Measurements from ENCODE around the gene SMAGP.
A peak's percentile ranks its signal among the peaks of the same experiment; 100 is the strongest.
"Not testable (repeated sequence)": the region's sequence is repeated elsewhere in the genome, so short reads cannot be mapped to it uniquely, and the experiment has no call there.

SMAGP gene

DNA sequence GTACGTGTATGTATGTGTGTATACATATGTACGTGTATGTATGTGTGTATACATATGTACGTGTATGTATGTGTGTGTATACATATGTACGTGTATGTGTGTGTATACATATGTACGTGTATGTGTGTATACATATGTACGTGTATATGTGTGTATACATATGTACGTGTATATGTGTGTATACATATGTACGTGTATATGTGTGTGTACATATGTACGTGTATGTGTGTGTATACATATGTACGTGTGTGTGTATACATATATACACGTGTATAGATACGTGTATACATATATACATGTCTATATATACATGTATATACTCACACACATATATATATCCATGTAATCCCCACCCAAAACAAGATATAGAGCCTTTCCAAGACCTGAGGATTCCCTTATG, 50.4 kb downstream of the SMAGP start:
- DNase-seq, result not testable (repeated sequence)

DNA sequence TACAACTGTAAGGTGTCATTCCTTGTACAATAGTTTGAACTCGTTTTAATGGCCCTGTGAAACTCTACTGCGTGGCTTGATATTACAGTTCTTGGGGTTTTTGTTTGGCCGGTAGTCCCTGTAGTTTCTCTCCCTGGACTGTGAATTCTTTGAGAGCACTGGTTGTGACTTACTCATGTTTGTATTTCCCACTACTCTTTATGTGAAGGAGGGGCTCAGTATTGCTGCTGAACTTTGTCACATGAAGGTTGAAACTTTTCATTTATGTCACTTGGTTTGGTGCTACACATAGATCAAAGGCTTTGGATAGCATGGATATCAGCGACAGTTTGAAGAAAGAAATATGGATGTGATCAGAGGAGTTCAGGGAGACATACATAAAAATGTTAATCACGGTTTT, 50.9 kb downstream of the SMAGP start:
- no peak for DNase-seq

DNA sequence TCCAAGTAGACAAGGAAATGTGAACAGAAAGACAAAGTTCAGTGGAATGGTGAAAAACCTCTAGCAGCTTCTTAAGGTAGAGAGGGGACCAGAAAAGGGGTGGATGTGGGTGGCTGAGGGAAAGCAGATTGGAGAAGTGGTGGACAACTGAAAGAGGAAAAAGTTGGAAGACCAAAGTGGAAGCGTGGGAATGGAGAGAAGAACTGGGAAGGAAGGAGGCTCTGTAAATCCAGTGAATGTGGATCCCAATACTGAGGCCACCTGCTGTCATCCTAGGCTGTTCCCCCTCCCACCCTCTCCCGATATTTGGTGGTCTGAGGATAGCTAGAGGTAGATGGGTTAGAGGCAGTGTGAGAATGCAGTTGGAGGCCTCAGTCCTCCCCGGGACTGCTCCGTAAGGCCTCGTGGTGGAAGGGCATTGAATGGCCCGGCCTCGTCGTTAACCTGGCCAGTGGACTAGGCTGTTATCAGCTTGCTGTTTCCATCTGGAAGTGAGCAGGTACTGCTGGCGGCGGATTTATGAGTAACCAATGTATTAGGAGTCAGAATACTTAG, 51.5 kb downstream of the SMAGP start:
- no peak for DNase-seq

GRCh38 chr12:51217968-51218606, 52.1 kb downstream of the SMAGP start, which contains the start of gene POU6F1:
Gene POU6F1 (minus strand): TSS chr12:51218062. CDS start chr12:51206836, 11,226 bp downstream.
- peak; percentile 46 for DNase-seq

GRCh38 chr12:51217133-51217967, 52.9 kb downstream of the SMAGP start:
- no peak for DNase-seq

- no peak for DNase-seq
Observed at GRCh38 chr12:51216642-51217041, 53.6 kb downstream of the SMAGP start.

DNA sequence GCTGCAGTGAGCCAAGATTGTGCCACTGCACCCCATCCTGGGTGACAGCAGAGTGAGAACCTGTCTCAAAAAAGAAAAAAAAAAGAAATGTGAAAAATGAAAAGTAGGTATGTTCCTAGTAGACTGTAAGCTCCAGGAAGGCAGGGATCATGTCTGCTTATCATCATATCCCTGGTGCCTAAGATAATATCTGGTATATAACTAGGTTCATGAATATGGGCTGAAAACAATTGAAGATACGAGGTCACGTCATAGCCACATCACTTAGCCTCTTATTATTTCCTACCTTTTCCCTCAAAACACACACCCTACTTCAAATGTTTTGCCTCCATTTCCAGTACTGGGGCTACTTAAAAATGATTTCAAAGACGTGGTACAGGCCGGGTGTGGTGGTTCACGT, 55.3 kb downstream of the SMAGP start:
- DNase-seq, result no peak

- no peak for DNase-seq
Observed at GRCh38 chr12:51210690-51211395, 59.4 kb downstream of the SMAGP start.

DNA sequence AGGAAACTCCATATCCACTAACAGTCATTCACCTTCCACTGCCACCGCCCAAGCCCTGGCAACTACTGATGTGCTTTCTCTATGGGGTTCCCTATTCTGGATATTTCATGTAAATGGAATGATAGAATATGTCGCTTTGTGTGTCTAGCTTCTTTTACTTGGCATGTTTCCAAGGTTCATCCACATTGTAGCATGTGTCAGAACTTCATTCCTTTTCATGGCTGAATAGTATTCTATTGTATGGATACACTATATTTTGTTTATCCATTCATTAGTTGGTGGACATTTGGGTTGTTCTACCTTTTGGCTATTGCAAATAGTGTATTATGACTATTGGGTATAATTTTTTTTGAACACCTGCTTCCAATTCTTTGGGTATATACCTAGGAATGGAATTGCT, 61.0 kb downstream of the SMAGP start:
- DNase-seq, result no peak

DNA sequence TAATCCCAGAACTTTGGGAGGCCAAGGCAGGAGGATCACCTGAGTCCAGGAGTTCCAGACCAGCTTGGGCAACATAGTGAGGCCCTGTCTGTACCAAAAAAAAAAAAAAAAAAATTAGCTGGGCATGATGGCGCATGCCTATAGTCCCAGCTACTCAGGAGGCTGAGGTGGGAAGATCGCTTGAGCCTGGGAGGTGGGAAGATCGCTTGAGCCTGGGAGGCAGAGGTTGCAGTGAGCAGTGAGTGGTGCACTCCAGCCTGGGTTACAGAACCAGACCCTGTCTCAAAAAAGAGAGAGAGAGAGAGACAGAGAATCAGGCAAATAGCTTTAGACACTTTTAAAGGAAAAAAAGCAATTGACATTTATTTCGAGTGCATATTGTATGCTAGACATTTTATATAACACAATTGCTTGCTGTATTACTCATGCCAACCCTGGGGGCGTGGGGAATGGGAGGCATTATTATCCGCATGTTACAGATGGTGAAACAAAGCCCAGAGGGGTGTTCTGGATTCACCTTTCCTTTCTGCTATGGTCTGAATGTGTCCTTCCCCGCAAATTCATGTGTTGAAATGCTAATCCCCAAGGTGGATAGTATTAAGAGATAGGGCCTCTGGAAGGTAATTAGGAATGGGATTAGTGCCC, 62.1 kb downstream of the SMAGP start:
- no peak for DNase-seq

GRCh38 chr12:51205350-51205749, 64.9 kb downstream of the SMAGP start:
- DNase-seq, result no peak

DNA sequence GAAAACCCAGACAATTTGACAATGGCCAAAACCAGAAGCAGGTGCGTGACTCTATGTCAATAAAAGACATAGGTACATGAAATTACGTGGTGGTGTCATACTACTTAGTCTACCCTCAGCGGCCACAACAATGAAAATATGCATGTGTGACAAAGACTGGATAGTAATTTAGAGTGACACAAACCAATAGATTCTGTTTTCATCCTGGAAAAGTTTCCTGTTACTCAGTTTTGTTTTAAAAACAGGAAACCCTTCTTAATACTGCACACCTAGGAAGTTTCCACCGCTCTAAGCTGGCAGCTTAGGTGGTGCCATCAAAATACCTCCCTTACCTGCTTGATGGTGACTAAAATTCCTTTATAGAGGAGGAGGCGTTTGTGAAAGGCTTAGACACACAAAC, 67.5 kb downstream of the SMAGP start:
- DNase-seq, result no peak

DNA sequence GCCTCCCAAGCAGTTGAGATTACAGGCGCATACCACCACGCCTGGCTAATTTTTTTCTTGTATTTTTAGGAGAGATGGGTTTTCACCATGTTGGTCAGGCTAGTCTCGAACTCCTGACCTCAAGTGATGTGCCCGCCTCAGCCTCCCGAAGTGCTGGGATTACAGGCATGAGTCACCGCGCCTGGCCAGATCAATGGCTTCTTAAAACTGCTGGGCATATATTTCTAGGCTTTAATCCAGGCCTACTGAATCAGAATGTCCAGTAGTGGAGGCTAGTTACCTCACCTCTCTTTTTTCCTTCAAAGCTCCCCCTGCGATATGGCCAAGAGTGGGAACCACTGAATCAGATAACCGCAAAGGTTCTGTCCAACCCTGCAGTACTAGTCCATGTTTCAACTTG, 69.4 kb downstream of the SMAGP start:
- no peak for DNase-seq

DNA sequence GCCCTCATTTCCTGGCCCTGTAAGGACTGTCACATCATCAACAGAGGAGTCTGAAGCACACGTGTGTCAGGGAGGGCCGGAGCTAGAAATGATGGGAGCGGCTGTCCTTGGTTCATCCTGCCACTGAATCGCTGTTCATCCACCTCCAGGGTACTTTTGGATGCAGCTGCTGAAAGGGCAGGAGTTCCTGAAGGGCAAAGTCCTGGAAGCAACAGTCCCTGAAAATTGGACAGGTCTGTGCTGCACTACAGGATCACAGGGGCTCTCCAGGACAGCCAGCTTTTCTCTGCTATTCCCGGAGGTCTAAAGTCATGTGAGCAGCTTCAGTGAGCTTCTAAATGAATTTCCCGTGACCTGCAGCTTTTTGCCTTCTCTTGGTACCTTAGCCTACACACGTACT, 70.1 kb downstream of the SMAGP start:
- no peak for DNase-seq

DNA sequence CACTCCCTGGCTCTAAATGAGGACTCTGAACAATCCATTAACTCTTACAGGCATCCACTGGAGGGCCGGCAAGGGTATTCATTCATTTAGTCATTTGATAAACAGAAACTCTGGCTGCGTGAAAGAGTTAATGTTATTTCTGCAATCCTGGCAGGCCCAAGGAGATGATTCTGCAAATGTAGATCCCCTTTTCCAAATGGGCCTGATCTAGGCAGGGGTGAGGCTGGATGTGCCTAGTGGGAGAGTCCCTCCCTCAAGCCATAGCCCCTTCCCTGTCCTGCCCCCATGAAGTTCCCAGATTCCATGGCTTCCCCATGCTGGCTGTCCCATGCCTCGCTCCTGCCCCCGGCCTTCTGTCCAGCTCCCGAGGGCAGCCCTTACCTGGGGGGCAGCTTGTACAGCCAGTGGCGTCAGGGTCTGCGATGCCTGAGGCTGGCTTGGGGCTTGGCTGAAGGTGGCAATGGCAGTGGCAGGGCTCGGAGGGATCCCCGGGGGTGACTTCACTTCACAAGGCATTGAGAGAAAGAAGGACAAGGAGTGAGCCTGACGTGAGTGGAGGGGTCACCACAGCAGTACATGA, 70.8 kb downstream of the SMAGP start:
- no peak for DNase-seq

GRCh38 chr12:51198568-51199365, 71.4 kb downstream of the SMAGP start:
- no peak for DNase-seq

GRCh38 chr12:51197736-51198567, 72.3 kb downstream of the SMAGP start:
- no peak for DNase-seq

DNA sequence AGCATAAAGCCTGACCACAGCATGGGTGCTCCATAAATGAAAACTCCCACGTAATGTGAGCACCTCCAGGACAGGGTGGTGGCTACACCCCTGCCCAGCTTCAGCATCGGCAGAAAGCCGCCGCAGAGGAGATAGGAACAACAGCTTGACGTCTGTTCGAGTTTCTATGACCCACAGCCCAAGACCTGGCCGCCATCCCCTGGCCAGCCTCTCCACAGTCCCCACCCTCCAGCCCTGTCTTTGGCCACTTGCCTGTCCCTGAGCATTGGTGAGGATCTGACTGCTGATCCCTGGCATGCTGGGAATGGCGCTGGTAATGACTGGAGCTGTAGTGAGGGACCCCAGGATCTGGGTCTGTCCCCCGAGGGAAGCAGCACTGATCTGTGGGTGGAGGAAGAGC, 73.7 kb downstream of the SMAGP start:
- DNase-seq, result no peak

GRCh38 chr12:51195841-51196240, 74.4 kb downstream of the SMAGP start:
- no peak for DNase-seq

Data from NCI-H1092 (cell line).